ENCODE measurements around the gene PNMA5.
"Not testable (repeated sequence)": the region's sequence is repeated elsewhere in the genome, so short reads cannot be mapped to it uniquely, and the experiment has no call there.

- not testable (repeated sequence) for TF ChIP-seq CTCF, POLR2A (IDR thresholded peaks at IDR 0.05)
These were observed 34.6 kb upstream of the PNMA5 start for GRCh38 chrX:153028487-153028886.

All from body of pancreas (tissue), 4 donors.